Ovary (tissue), 3 donors: ENCODE measurements around the gene UTP14C.

Source experiments
- POLR2A ChIP-seq: fragments of 450-650 bp; IDR thresholded peaks from one replicate; pipeline ENCODE4 v1.6.1; 2017; ENCODE audit warnings: antibody characterized with exemption, mild to moderate bottlenecking, moderate library complexity
- TF ChIP-seq, protein P1 (sequence below), 3 donors: fragments of 450-650 bp in 2 of 3; fragments of 200-600 bp in 1 of 3; IDR thresholded peaks; one replicate each; pipeline versions ENCODE4 v1.5.1 to v1.8.0; 2016 to 2022; ENCODE audit warnings: antibody characterized with exemption in 3 of 3, mild to moderate bottlenecking in 1 of 3
- donor health status: DM: no; HTN: no; CAD: no.

DNA sequence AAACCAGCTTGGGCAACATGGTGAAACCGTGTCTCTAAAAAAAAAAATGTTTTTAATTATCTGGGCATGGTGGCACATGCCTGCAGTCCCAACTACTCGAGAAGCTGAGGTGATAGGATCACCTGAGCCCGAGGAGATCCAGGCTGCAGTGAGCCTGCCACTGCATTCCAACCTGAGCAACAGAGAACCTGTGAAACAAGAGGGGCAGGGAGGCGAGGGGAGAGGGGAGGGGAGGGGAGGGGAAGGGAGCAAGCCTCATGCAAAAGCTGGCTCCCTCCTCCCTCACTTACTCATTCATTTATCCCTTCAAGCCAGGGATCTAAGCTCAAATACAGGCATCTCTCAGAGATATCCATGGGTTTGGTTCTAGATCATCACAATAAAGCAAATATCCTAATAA lies 22.1 kb upstream of the UTP14C start:
- TF ChIP-seq, protein P1, sequence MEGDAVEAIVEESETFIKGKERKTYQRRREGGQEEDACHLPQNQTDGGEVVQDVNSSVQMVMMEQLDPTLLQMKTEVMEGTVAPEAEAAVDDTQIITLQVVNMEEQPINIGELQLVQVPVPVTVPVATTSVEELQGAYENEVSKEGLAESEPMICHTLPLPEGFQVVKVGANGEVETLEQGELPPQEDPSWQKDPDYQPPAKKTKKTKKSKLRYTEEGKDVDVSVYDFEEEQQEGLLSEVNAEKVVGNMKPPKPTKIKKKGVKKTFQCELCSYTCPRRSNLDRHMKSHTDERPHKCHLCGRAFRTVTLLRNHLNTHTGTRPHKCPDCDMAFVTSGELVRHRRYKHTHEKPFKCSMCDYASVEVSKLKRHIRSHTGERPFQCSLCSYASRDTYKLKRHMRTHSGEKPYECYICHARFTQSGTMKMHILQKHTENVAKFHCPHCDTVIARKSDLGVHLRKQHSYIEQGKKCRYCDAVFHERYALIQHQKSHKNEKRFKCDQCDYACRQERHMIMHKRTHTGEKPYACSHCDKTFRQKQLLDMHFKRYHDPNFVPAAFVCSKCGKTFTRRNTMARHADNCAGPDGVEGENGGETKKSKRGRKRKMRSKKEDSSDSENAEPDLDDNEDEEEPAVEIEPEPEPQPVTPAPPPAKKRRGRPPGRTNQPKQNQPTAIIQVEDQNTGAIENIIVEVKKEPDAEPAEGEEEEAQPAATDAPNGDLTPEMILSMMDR (IDR thresholded peaks at IDR 0.05) = no peak
- TF ChIP-seq POLR2A = no peak
